IMR-90 (cell line): ENCODE data around the gene TWIST2. TPM values are rescaled to one million over a fixed set of nuclear protein-coding genes. Genes with fewer than 3 reads are reported as not detected.

Experiments
- ATAC-seq: fragments of 200-7000 bp; cut with Tn5 transposase; 2 replicates; pipeline ENCODE4 v1.9.1; 2020; ENCODE audit warnings: low read depth, mild to moderate bottlenecking, moderate library complexity
- BruUV-seq: library from RNA; stranded (reverse); fragments of 400-500 nt; replicated peaks from 2 replicates; lab custom pipeline; 2021; lab: Mats Ljungman, UMichigan
- CTCF ChIA-PET: fragments of 300-600 bp; formaldehyde crosslinking; extraction: SDS; loops from one replicate; lab custom pipeline; 2021; ENCODE audit warnings: antibody characterized with exemption; lab: Yijun Ruan, JAX
- POLR2A ChIA-PET: fragments of 300-600 bp; sonication (Branson Sonifier 250); formaldehyde crosslinking; loops from one replicate; lab custom pipeline; 2022; ENCODE audit warnings: antibody characterized with exemption; ENCODE audit not compliant: unreplicated experiment; lab: Charles Lee
- DNase-seq: peaks from one replicate; pipeline ENCODE4 v3.0.0; 2013
- H2AFZ ChIP-seq: replicated peaks from 2 replicates; pipeline ENCODE3; 2013; ENCODE audit warnings: low read length, mild to moderate bottlenecking; ENCODE audit not compliant: poor library complexity
- H2AK5ac ChIP-seq: 2 replicates; pipeline ENCODE4 v1.6.1; 2013; ENCODE audit warnings: low read depth, low read length, inconsistent platforms
- H2AK9ac ChIP-seq: replicated peaks from 2 replicates; pipeline ENCODE3; 2013; ENCODE audit warnings: mild to moderate bottlenecking, low read depth, low read length, moderate library complexity; ENCODE audit not compliant: poor library complexity
- H2BK120ac ChIP-seq: 2 replicates; pipeline ENCODE4 v1.6.1; 2013; ENCODE audit warnings: low read depth, low read length, inconsistent platforms
- H2BK15ac ChIP-seq: 3 replicates; pipeline ENCODE4 v1.6.1; 2013; ENCODE audit warnings: low read depth, low read length, inconsistent platforms
- H2BK20ac ChIP-seq: 2 replicates; pipeline ENCODE4 v1.6.1; 2013; ENCODE audit warnings: low read depth, mild to moderate bottlenecking, inconsistent platforms, low read length, moderate library complexity
- H2BK5ac ChIP-seq: 2 replicates; pipeline ENCODE4 v1.6.1; 2013; ENCODE audit warnings: mild to moderate bottlenecking, low read depth, low read length, inconsistent platforms; ENCODE audit not compliant: poor library complexity, severe bottlenecking
- H3K14ac ChIP-seq: replicated peaks from 2 replicates; pipeline ENCODE4 v1.6.1; 2013; ENCODE audit warnings: low read depth, low read length, inconsistent platforms
- H3K18ac ChIP-seq: 2 replicates; pipeline ENCODE4 v1.6.1; 2013; ENCODE audit warnings: low read depth, low read length, control low read depth
- H3K23ac ChIP-seq: 2 replicates; pipeline ENCODE4 v1.6.1; 2013; ENCODE audit warnings: low read depth, low read length, inconsistent platforms
- H3K27ac ChIP-seq: 2 replicates; pipeline ENCODE4 v1.5.1; 2013; ENCODE audit warnings: mild to moderate bottlenecking, control low read depth, low read length; ENCODE audit not compliant: insufficient read depth
- H3K27me3 ChIP-seq: 2 replicates; pipeline ENCODE4 v1.6.1; 2013; ENCODE audit warnings: low read length; ENCODE audit not compliant: control insufficient read depth, insufficient read depth
- H3K36me3 ChIP-seq: 2 replicates; pipeline ENCODE4 v1.6.1; 2013; ENCODE audit warnings: low read length, mixed read lengths; ENCODE audit not compliant: control insufficient read depth, insufficient read depth
- H3K4ac ChIP-seq: 2 replicates; pipeline ENCODE4 v1.6.1; 2013; ENCODE audit warnings: low read depth, low read length, inconsistent platforms
- H3K4me1 ChIP-seq: 2 replicates; pipeline ENCODE4 v1.6.1; 2013; ENCODE audit warnings: low read length, mixed read lengths; ENCODE audit not compliant: control insufficient read depth, insufficient read depth
- H3K4me2 ChIP-seq: 2 replicates; pipeline ENCODE4 v1.6.1; 2013; ENCODE audit warnings: low read depth, mild to moderate bottlenecking, control low read depth, low read length, moderate library complexity
- H3K4me3 ChIP-seq: 2 replicates; pipeline ENCODE4 v1.5.1; 2013; ENCODE audit warnings: low read depth, mild to moderate bottlenecking, control low read depth, low read length, moderate library complexity; ENCODE audit not compliant: insufficient read depth
- H3K56ac ChIP-seq: 2 replicates; pipeline ENCODE4 v1.6.1; 2013; ENCODE audit warnings: low read length, inconsistent platforms; ENCODE audit not compliant: insufficient read depth; ENCODE audit errors: extremely low read depth
- H3K79me1 ChIP-seq, 2 experiments: 2 replicates each; pipeline ENCODE4 v1.6.1; 2013; ENCODE audit warnings: low read length in 2 of 2, inconsistent platforms in 1 of 2, low read depth in 1 of 2
- H3K9ac ChIP-seq: 2 replicates; pipeline ENCODE4 v1.6.1; 2013; ENCODE audit warnings: low read depth, low read length, control low read depth
- H3K9me1 ChIP-seq: 2 replicates; pipeline ENCODE4 v1.6.1; 2013; ENCODE audit warnings: low read length, inconsistent platforms; ENCODE audit not compliant: insufficient read depth
- H3K9me3 ChIP-seq: 2 replicates; pipeline ENCODE4 v1.6.1; 2013; ENCODE audit warnings: low read length; ENCODE audit not compliant: control insufficient read depth, insufficient read depth
- H4K20me1 ChIP-seq: 2 replicates; pipeline ENCODE4 v1.6.1; 2013; ENCODE audit warnings: low read length, inconsistent platforms; ENCODE audit not compliant: insufficient read depth
- H4K5ac ChIP-seq: 2 replicates; pipeline ENCODE4 v1.6.1; 2013; ENCODE audit warnings: mild to moderate bottlenecking, low read depth, low read length, control low read depth
- H4K8ac ChIP-seq, 2 experiments: 2 replicates each; pipeline ENCODE4 v1.6.1; 2013; ENCODE audit warnings: low read depth in 2 of 2, low read length in 2 of 2, control low read depth in 1 of 2, inconsistent platforms in 1 of 2
- H4K91ac ChIP-seq: 2 replicates; pipeline ENCODE4 v1.6.1; 2013; ENCODE audit warnings: low read depth, low read length, inconsistent platforms; ENCODE audit not compliant: insufficient read depth
- BHLHE40 ChIP-seq: fragments of 150-350 bp; IDR thresholded peaks from 2 replicates; pipeline ENCODE4 v1.6.1; 2016; ENCODE audit warnings: mild to moderate bottlenecking, low read depth, low read length
- CEBPB ChIP-seq: IDR thresholded peaks from 2 replicates; pipeline ENCODE4 v1.6.1; 2012; ENCODE audit warnings: low read depth, low read length, improper control_type of control experiment
- ELK1 ChIP-seq: fragments of 150-350 bp; IDR thresholded peaks from 2 replicates; pipeline ENCODE4 v1.6.1; 2016; ENCODE audit warnings: low read depth, mild to moderate bottlenecking, low read length, moderate library complexity, borderline replicate concordance
- MAFK ChIP-seq: IDR thresholded peaks from 2 replicates; pipeline ENCODE4 v1.6.1; 2012; ENCODE audit warnings: low read depth, low read length, improper control_type of control experiment
- MAZ ChIP-seq: IDR thresholded peaks from 2 replicates; pipeline ENCODE4 v1.6.1; 2012; ENCODE audit warnings: low read depth, mild to moderate bottlenecking, low read length, improper control_type of control experiment, moderate library complexity, borderline replicate concordance
- RCOR1 ChIP-seq: IDR thresholded peaks from 2 replicates; pipeline ENCODE4 v1.6.1; 2012; ENCODE audit warnings: mild to moderate bottlenecking, low read length, improper control_type of control experiment; ENCODE audit not compliant: insufficient replicate concordance
- RFX5 ChIP-seq: IDR thresholded peaks from 2 replicates; pipeline ENCODE4 v1.8.0; 2012; ENCODE audit warnings: low read depth, mild to moderate bottlenecking, low read length, moderate library complexity
- WGBS, 2 experiments: methylation state at CpG; one replicate each; pipeline versions ENCODE4 v1.1.5 to v1.1.7; 2013; ENCODE audit warnings: missing lambda C conversion rate in 2 of 2; ENCODE audit not compliant: insufficient read length in 1 of 2; ENCODE audit errors: extremely low coverage in 2 of 2; 5-methylcytosine and 5-hydroxymethylcytosine counted together
- dilution Hi-C: fragments of 300-500 bp; cut with HindIII; formaldehyde crosslinking; loops from one replicate; pipeline ENCODE4 v1.14.3; 2018; ENCODE audit warnings: low sequenced_read_pairs; ENCODE audit not compliant: unreplicated experiment
- in situ Hi-C: fragments of 300-500 bp; cut with MboI; formaldehyde crosslinking; loops from 3 replicates; pipeline ENCODE4 v1.14.3; 2019; ENCODE audit warnings: low sequenced_read_pairs, inconsistent platforms, mixed read lengths
- intact Hi-C: fragments of 100-400 bp; cut with micrococcal nuclease; formaldehyde crosslinking; loops from 2 replicates; pipeline ENCODE4 v1.10.0; 2022
- polyA plus RNA-seq, 3 experiments: library from polyadenylated mRNA; depleted of rRNA; stranded (reverse); fragments of >200 nt; gene quantifications; 2 replicates each; pipeline ENCODE4 v1.2.3, GENCODE V29; 2012; ENCODE audit warnings: low replicate concordance in 1 of 3
- total RNA-seq: library from RNA; depleted of rRNA; stranded (reverse); fragments of >200 nt; gene quantifications from 2 replicates; pipeline ENCODE4 v1.2.3, GENCODE V29; 2012

Gene TWIST2
- total and polyA plus RNA-seq, 2 of the 4 experiments (the other 2 are of a cell fraction) = 9.3 to 33.6 TPM

DNA sequence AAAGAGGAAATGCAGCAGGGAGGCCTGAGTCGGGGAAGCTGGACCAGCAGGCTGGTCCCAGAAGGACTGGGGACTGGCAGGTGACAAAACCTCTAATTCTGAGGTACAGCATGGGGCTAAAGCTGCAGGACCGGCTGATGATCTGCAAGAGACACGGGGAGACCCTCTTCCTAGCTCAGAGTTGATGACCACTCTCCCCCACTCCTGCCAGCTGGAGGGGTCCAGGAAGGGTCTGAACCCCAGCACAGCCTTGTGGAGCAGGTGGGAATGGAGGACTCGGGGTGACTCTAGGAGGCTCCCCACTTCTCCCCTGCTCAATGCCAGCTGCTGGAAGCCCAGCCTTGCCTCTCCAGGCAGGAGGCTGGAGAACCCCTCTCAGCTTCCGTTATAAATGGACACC lies 67.7 kb downstream of the TWIST2 start:
- Histone ChIP-seq H2BK15ac (peak overlapping the region; percentile 61; the same call in 1 of the 3 replicates), H3K4me1 (peaks cover 8% of the 10 kb centered on the region), H3K4me3 (no peak overlapping the region), H3K9me1 (peaks cover 20% of the 10 kb centered on the region), H4K5ac (no peak overlapping the region), H3K56ac (no peak overlapping the region), H2BK120ac (peak overlapping the region; percentile 36; the same call in 1 of the 2 replicates), H4K8ac (peak overlapping the region in 1 of 2 experiments; percentile 44; a peak in 1 of 4 replicates), H4K20me1 (no peaks in the 10 kb centered on the region), H3K23ac (no peak overlapping the region), H3K27me3 (no peaks in the 10 kb centered on the region), H3K4ac (peak overlapping the region; percentile 7; the same call in 1 of the 2 replicates), H3K9me3 (peaks cover 3% of the 10 kb centered on the region; the same call in 1 of the 2 replicates), H3K4me2 (no peak overlapping the region), H3K36me3 (peaks cover 23% of the 10 kb centered on the region), H3K14ac (no peak overlapping the region), H2AK5ac (peak overlapping the region; percentile 71), H3K18ac (no peak overlapping the region), H3K79me1 (peaks cover 0 to 18% of the 10 kb centered on the region in 2 experiments; a peak in 2 of 4 replicates), H2AFZ (peak overlapping the region; percentile 17), H3K9ac (no peak overlapping the region), H2BK5ac (peak overlapping the region; percentile 28), H2AK9ac (peak overlapping the region; percentile 79), H3K27ac (no peak overlapping the region), H4K91ac (peak overlapping the region; percentile 78), H2BK20ac (0 out of 2 replicates have a peak overlapping the region, but pooled peaks have one; percentile 27)
- dilution Hi-C loops (no loop called here), in situ Hi-C loops (no loop called here), intact Hi-C loops (no loop called here)
- no TSS peak for BruUV-seq
- no peak for TF ChIP-seq RCOR1
- TF ChIP-seq CEBPB = no peak
- no peak for TF ChIP-seq RFX5
- no peak for TF ChIP-seq ELK1
- TF ChIP-seq MAFK = no peak
- no peak for TF ChIP-seq MAZ
- TF ChIP-seq BHLHE40 = no peak
- ChIA-PET POLR2A (no interaction called here), CTCF (no interaction called here)
- no peak for ATAC-seq
- no CpG with 5 or more reads among the region's 5 CpGs for WGBS, 2 experiments
- no peak for DNase-seq
